Measurements from ENCODE around the gene PLG.
"Not testable (repeated sequence)": the region's sequence is repeated elsewhere in the genome, so short reads cannot be mapped to it uniquely, and the experiment has no call there.

PLG gene

GRCh38 chr6:160795721-160796120 is 93.7 kb downstream of the PLG start:
- TF ChIP-seq POLR2A (IDR thresholded peaks at IDR 0.05; ENCODE audit: low read depth, low read length): no peak
- FAIRE-seq: no peak

GRCh38 chr6:160798625-160799024 is 96.6 kb downstream of the PLG start:
- no peak for TF ChIP-seq POLR2A (IDR thresholded peaks at IDR 0.05; ENCODE audit: low read depth, low read length)
- FAIRE-seq (no peak), DNase-seq (ENCODE audit: insufficient read length, low spot score) (no peak)

More at GRCh38 chr6:160795721-160796120, 93.7 kb downstream of the PLG start:
- no peak for DNase-seq (ENCODE audit: insufficient read length, low spot score)

- FAIRE-seq (no peak), DNase-seq (ENCODE audit: insufficient read length, low spot score) (no peak)
- no peak for TF ChIP-seq POLR2A (IDR thresholded peaks at IDR 0.05; ENCODE audit: low read depth, low read length)
Measured at GRCh38 chr6:160799801-160800506, 97.9 kb downstream of the PLG start.

GRCh38 chr6:160801418-160801817 is 99.4 kb downstream of the PLG start:
- DNase-seq (ENCODE audit: insufficient read length, low spot score): no peak
- FAIRE-seq: no peak
- TF ChIP-seq POLR2A (IDR thresholded peaks at IDR 0.05; ENCODE audit: low read depth, low read length): no peak

- not testable (repeated sequence) for FAIRE-seq; DNase-seq (ENCODE audit: insufficient read length, low spot score)
Measured at GRCh38 chr6:160802049-160802448, 100.0 kb downstream of the PLG start.

All from H54 (cell line).